Measurements from ENCODE around the gene SCAF8.

- TF ChIP-seq CTCF (IDR thresholded peaks at IDR 0.05) (no peak), POLR2A (IDR thresholded peaks at IDR 0.05) (no peak)
These were observed 63.3 kb downstream of the SCAF8 start for GRCh38 chr6:154796484-154796883.
